ENCODE measurements around the gene NPIPA1.
"Not testable (repeated sequence)": the region's sequence is repeated elsewhere in the genome, so short reads cannot be mapped to it uniquely, and the experiment has no call there.

Gene NPIPA1

DNA sequence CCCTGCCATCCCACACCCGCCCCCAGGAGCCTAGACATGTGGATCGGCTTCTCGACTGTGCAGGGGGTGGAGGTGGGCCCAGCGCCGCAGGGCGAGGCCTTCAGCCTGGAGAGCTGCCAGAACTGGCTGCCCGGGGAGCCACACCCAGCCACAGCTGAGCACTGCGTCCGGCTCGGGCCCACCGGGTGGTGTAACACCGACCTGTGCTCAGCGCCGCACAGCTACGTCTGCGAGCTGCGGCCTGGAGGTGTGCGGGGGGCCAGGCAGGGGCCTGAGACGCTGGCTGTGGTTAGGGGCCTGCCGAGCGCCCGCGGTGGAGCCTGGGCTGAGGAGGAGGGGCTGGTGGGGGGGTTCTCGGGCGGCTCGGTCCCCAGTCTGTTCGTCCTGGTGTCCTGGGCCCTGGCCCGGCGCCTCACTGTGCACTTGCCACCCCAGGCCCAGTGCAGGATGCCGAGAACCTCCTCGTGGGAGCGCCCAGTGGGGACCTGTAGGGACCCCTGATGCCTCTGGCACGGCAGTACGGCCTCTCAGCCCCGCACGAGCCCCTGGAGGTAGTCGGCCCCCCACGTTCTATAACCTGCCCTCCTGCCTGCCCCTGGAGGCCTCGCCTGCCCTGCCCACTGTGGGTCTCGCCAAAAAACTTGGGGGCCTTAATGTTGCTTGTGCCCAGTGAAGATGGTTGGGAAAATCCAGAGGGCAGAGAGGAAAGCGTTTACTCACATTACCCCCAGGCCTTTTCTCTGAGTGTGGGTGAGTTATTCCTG, 17.2 kb upstream of the NPIPA1 start:
- H3K79me1 ChIP-seq (ENCODE audit: low read depth, low read length); H4K91ac ChIP-seq (ENCODE audit: low read depth, low read length, poor library complexity); H3K14ac ChIP-seq (ENCODE audit: low read length); H4K8ac ChIP-seq (ENCODE audit: low read depth, low read length); H2AK5ac ChIP-seq (ENCODE audit: low read depth, low read length); H2BK5ac ChIP-seq (ENCODE audit: low read length); H3K4me3 ChIP-seq (ENCODE audit: low read length in 2 of 2); H3K4ac ChIP-seq (ENCODE audit: low read length); H3K18ac ChIP-seq (ENCODE audit: low read length); DNase-seq (ENCODE audit: low spot score); H3K4me1 ChIP-seq (ENCODE audit: control insufficient read depth in 2 of 2, insufficient read depth in 1 of 2, low read depth in 1 of 2, low read length in 2 of 2); H2BK15ac ChIP-seq (ENCODE audit: low read length); H3K9ac ChIP-seq (ENCODE audit: low read depth, low read length, poor library complexity); H2BK120ac ChIP-seq (ENCODE audit: low read depth, low read length); H3K9me3 ChIP-seq (replicated peaks in 1 of 2; ENCODE audit: control insufficient read depth in 2 of 2, insufficient read depth in 1 of 2, low read depth in 1 of 2, low read length in 2 of 2); H3K4me2 ChIP-seq (ENCODE audit: insufficient read depth, low read length, poor library complexity, severe bottlenecking); H2AFZ ChIP-seq (ENCODE audit: low read length); H3K36me3 ChIP-seq (replicated peaks in 1 of 2; ENCODE audit: control insufficient read depth in 2 of 2, insufficient read depth in 2 of 2, low read length in 2 of 2); H3K27me3 ChIP-seq (ENCODE audit: control insufficient read depth in 3 of 3, insufficient read depth in 3 of 3, low read depth in 1 of 3, low read length in 3 of 3); H2BK12ac ChIP-seq (ENCODE audit: low read length); H3K23ac ChIP-seq (ENCODE audit: low read depth, low read length, poor library complexity); H3K27ac ChIP-seq (replicated peaks; ENCODE audit: low read length): not testable (repeated sequence)
- WGBS, 2 donors (ENCODE audit: extremely low coverage in 2 of 2, insufficient read length in 2 of 2, insufficient replicate concordance in 1 of 2) = no CpG with 5 or more reads among the region's 41 CpGs

DNA sequence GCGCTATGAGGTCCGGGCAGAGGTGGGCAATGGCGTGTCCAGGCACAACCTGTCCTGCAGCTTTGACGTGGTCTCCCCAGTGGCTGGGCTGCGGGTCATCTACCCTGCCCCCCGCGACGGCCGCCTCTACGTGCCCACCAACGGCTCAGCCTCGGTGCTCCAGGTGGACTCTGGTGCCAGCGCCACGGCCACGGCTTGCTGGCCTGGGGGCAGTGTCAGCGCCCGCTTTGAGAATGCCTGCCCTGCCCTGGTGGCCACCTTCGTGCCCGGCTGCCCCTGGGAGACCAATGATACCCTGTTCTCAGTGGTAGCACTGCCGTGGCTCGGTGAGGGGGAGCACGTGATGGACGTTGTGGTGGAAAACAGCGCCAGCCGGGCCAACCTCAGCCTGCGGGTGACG, 15.0 kb upstream of the NPIPA1 start:
- H3K9ac ChIP-seq (ENCODE audit: low read depth, low read length, poor library complexity); H2BK120ac ChIP-seq (ENCODE audit: low read depth, low read length); H3K18ac ChIP-seq (ENCODE audit: low read length); H2BK5ac ChIP-seq (ENCODE audit: low read length); H3K9me3 ChIP-seq (replicated peaks in 1 of 2; ENCODE audit: control insufficient read depth in 2 of 2, insufficient read depth in 1 of 2, low read depth in 1 of 2, low read length in 2 of 2); H3K23ac ChIP-seq (ENCODE audit: low read depth, low read length, poor library complexity); H3K4me3 ChIP-seq (ENCODE audit: low read length in 2 of 2); DNase-seq (ENCODE audit: low spot score); H2BK15ac ChIP-seq (ENCODE audit: low read length); H4K91ac ChIP-seq (ENCODE audit: low read depth, low read length, poor library complexity); H3K4me2 ChIP-seq (ENCODE audit: insufficient read depth, low read length, poor library complexity, severe bottlenecking); H2AFZ ChIP-seq (ENCODE audit: low read length); H2AK5ac ChIP-seq (ENCODE audit: low read depth, low read length); H3K27me3 ChIP-seq (ENCODE audit: control insufficient read depth in 3 of 3, insufficient read depth in 3 of 3, low read depth in 1 of 3, low read length in 3 of 3); H3K27ac ChIP-seq (replicated peaks; ENCODE audit: low read length); H3K79me1 ChIP-seq (ENCODE audit: low read depth, low read length); H3K14ac ChIP-seq (ENCODE audit: low read length); H2BK12ac ChIP-seq (ENCODE audit: low read length); H3K36me3 ChIP-seq (replicated peaks in 1 of 2; ENCODE audit: control insufficient read depth in 2 of 2, insufficient read depth in 2 of 2, low read length in 2 of 2); H3K4me1 ChIP-seq (ENCODE audit: control insufficient read depth in 2 of 2, insufficient read depth in 1 of 2, low read depth in 1 of 2, low read length in 2 of 2); H3K4ac ChIP-seq (ENCODE audit: low read length); H4K8ac ChIP-seq (ENCODE audit: low read depth, low read length): not testable (repeated sequence)
- WGBS, 2 donors (ENCODE audit: extremely low coverage in 2 of 2, insufficient read length in 2 of 2, insufficient replicate concordance in 1 of 2) = no CpG with 5 or more reads among the region's 27 CpGs

DNA sequence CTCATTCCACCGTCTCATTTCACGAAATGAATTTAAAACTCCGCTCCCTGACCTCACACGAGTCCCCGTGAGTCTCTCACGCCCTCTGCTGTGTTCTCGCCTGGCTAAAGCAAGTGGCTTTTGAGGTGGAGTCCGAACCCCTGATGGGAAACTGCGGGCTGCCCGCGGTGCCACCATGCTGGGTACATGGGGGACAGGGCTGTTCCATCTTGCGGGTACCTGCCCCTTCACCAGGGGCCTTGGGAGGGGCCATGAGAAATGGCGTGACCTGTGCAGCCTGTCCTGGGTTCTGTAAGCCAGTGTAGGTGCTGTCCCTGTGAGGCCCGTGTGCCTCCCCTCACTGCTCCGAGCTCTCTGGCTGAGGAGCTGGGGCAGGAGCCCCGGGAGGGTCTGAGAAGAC, 14.3 kb upstream of the NPIPA1 start:
- H3K9ac ChIP-seq (ENCODE audit: low read depth, low read length, poor library complexity); H3K23ac ChIP-seq (ENCODE audit: low read depth, low read length, poor library complexity); H3K18ac ChIP-seq (ENCODE audit: low read length); H4K91ac ChIP-seq (ENCODE audit: low read depth, low read length, poor library complexity); H3K4me2 ChIP-seq (ENCODE audit: insufficient read depth, low read length, poor library complexity, severe bottlenecking); DNase-seq (ENCODE audit: low spot score); H2AK5ac ChIP-seq (ENCODE audit: low read depth, low read length); H3K9me3 ChIP-seq (replicated peaks in 1 of 2; ENCODE audit: control insufficient read depth in 2 of 2, insufficient read depth in 1 of 2, low read depth in 1 of 2, low read length in 2 of 2); H3K4ac ChIP-seq (ENCODE audit: low read length); H2BK15ac ChIP-seq (ENCODE audit: low read length); H2BK120ac ChIP-seq (ENCODE audit: low read depth, low read length); H2AFZ ChIP-seq (ENCODE audit: low read length); H3K79me1 ChIP-seq (ENCODE audit: low read depth, low read length); H3K27me3 ChIP-seq (ENCODE audit: control insufficient read depth in 3 of 3, insufficient read depth in 3 of 3, low read depth in 1 of 3, low read length in 3 of 3); H4K8ac ChIP-seq (ENCODE audit: low read depth, low read length); H3K14ac ChIP-seq (ENCODE audit: low read length); H2BK5ac ChIP-seq (ENCODE audit: low read length); H3K4me1 ChIP-seq (ENCODE audit: control insufficient read depth in 2 of 2, insufficient read depth in 1 of 2, low read depth in 1 of 2, low read length in 2 of 2); H3K4me3 ChIP-seq (ENCODE audit: low read length in 2 of 2); H3K36me3 ChIP-seq (replicated peaks in 1 of 2; ENCODE audit: control insufficient read depth in 2 of 2, insufficient read depth in 2 of 2, low read length in 2 of 2); H3K27ac ChIP-seq (replicated peaks; ENCODE audit: low read length); H2BK12ac ChIP-seq (ENCODE audit: low read length): not testable (repeated sequence)
- no CpG with 5 or more reads among the region's 16 CpGs for WGBS, 2 donors (ENCODE audit: extremely low coverage in 2 of 2, insufficient read length in 2 of 2, insufficient replicate concordance in 1 of 2)

DNA sequence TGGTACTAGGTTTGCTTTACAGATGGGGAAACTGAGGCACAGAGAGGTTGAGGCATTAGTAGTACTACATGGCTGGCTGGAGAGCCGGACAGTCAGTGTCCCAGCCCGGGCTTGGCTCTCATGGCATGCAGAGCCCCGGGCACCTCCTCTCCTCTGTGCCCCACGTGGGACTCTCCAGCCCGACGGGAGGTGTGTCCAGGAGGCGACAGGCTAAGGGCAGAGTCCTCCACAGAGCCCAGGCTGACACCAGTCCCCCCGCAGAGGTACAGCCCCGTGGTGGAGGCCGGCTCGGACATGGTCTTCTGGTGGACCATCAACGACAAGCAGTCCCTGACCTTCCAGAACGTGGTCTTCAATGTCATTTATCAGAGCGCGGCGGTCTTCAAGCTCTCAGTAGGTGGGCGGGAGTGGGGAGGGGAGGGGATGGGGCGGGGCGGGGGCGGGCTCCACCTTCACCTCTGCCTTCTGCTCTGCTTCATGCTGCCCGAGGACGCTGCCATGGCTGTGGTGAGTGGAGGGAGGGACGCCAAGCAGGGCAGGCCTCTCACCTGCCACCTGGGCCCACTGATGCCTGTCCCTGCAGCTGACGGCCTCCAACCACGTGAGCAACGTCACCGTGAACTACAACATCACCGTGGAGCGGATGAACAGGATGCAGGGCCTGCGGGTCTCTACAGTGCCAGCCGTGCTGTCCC, 13.7 kb upstream of the NPIPA1 start:
- not testable (repeated sequence) for H3K14ac ChIP-seq (ENCODE audit: low read length); H3K4me1 ChIP-seq (ENCODE audit: control insufficient read depth in 2 of 2, insufficient read depth in 1 of 2, low read depth in 1 of 2, low read length in 2 of 2); H3K4me2 ChIP-seq (ENCODE audit: insufficient read depth, low read length, poor library complexity, severe bottlenecking); H3K9ac ChIP-seq (ENCODE audit: low read depth, low read length, poor library complexity); DNase-seq (ENCODE audit: low spot score); H3K4ac ChIP-seq (ENCODE audit: low read length); H3K27ac ChIP-seq (replicated peaks; ENCODE audit: low read length); H2BK12ac ChIP-seq (ENCODE audit: low read length); H3K4me3 ChIP-seq (ENCODE audit: low read length in 2 of 2); H3K79me1 ChIP-seq (ENCODE audit: low read depth, low read length); H2AFZ ChIP-seq (ENCODE audit: low read length); H3K27me3 ChIP-seq (ENCODE audit: control insufficient read depth in 3 of 3, insufficient read depth in 3 of 3, low read depth in 1 of 3, low read length in 3 of 3); H3K23ac ChIP-seq (ENCODE audit: low read depth, low read length, poor library complexity); H4K91ac ChIP-seq (ENCODE audit: low read depth, low read length, poor library complexity); H2BK5ac ChIP-seq (ENCODE audit: low read length); H3K18ac ChIP-seq (ENCODE audit: low read length); H3K36me3 ChIP-seq (replicated peaks in 1 of 2; ENCODE audit: control insufficient read depth in 2 of 2, insufficient read depth in 2 of 2, low read length in 2 of 2); H2AK5ac ChIP-seq (ENCODE audit: low read depth, low read length); H2BK120ac ChIP-seq (ENCODE audit: low read depth, low read length); H2BK15ac ChIP-seq (ENCODE audit: low read length); H4K8ac ChIP-seq (ENCODE audit: low read depth, low read length); H3K9me3 ChIP-seq (replicated peaks in 1 of 2; ENCODE audit: control insufficient read depth in 2 of 2, insufficient read depth in 1 of 2, low read depth in 1 of 2, low read length in 2 of 2)
- no CpG with 5 or more reads among the region's 31 CpGs for WGBS, 2 donors (ENCODE audit: extremely low coverage in 2 of 2, insufficient read length in 2 of 2, insufficient replicate concordance in 1 of 2)
